B cell (primary cell): ENCODE data around the gene TRA2B.

Source experiments
- EZH2 ChIP-seq: IDR thresholded peaks from 2 replicates; pipeline ENCODE4 v1.6.1; 2012; ENCODE audit warnings: borderline replicate concordance, low read depth, mild to moderate bottlenecking, moderate library complexity, low read length; ENCODE audit not compliant: insufficient read depth, poor library complexity, severe bottlenecking
- TF ChIP-seq, protein P1 (sequence below): fragments of 200-600 bp; IDR thresholded peaks from one replicate; pipeline ENCODE4 v1.8.0; 2022; ENCODE audit warnings: antibody characterized with exemption, mild to moderate bottlenecking

- TF ChIP-seq, protein P1, sequence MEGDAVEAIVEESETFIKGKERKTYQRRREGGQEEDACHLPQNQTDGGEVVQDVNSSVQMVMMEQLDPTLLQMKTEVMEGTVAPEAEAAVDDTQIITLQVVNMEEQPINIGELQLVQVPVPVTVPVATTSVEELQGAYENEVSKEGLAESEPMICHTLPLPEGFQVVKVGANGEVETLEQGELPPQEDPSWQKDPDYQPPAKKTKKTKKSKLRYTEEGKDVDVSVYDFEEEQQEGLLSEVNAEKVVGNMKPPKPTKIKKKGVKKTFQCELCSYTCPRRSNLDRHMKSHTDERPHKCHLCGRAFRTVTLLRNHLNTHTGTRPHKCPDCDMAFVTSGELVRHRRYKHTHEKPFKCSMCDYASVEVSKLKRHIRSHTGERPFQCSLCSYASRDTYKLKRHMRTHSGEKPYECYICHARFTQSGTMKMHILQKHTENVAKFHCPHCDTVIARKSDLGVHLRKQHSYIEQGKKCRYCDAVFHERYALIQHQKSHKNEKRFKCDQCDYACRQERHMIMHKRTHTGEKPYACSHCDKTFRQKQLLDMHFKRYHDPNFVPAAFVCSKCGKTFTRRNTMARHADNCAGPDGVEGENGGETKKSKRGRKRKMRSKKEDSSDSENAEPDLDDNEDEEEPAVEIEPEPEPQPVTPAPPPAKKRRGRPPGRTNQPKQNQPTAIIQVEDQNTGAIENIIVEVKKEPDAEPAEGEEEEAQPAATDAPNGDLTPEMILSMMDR, result peak; percentile 61
- no peak for TF ChIP-seq EZH2
Observed at GRCh38 chr3:185943760-185944106, 5.9 kb upstream of the TRA2B start.
